CD4-positive, alpha-beta T cell treated with Interleukin-1 beta for 1 hour (primary cell): ENCODE measurements around the gene STRIP1.

Experiments used
- DNase-seq, 2 donors: peaks; one replicate each; pipeline ENCODE4 v3.0.0-alpha.2; 2020 to 2022

The STRIP1 gene

DNA sequence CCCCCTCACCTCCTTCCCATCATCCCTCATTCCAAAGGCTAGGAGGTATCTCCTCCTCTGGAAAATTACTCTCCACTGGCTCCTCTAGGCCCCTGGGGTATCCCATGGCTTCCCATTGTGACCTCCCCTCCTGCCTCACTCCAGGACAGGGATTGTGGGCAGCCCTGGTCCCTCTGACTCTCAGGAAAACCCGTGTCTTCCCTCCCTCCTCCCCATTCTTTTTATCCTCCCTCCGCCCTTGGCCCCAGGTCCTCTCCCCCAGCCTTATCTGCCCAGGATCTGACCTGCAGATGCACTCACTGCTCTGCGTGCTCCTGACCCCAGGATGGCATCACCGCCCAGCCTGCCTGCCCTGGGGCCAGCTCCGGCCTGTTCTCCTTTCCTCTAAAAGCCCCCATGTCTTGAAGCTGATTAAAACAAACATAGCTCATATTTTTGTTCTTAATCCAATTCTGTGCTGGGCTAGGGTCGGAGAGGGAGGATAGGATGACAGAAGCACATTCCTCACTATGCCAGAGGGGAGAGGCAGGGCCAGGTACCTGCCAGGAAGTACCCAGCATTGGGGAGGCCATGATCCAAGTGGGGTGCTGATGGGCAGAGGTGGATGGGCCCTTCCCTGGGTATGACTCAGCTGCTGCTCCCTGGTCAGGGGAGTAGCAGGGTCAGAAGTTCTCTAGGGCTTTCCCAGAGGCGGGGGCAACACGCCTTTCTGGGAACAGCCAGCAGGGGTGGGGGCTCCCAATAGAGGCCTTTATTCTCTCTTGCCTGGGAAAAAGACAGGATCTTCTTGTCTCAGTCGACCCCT, 64.0 kb downstream of the STRIP1 start:
- DNase-seq: no peak

DNA sequence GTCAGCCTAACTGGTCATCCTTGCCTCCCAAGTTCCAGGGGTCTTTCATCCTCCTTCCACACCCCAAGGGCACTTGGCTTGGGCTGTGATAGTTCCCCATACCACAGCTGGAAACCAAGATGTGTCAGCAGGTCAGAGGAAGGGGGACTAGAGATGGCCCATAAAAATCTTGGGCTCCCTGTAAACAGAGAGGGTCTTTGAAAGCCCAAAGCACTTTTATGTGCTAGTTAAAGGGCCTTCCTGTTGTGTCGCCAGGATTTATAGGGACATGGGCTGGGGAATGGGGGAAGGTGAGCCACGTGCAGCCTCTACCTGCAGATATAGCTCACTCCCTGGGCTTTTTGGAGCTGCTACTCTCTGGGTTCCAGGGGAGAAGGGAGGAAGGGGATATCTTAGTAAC, 65.9 kb downstream of the STRIP1 start:
- DNase-seq: no peak

DNA sequence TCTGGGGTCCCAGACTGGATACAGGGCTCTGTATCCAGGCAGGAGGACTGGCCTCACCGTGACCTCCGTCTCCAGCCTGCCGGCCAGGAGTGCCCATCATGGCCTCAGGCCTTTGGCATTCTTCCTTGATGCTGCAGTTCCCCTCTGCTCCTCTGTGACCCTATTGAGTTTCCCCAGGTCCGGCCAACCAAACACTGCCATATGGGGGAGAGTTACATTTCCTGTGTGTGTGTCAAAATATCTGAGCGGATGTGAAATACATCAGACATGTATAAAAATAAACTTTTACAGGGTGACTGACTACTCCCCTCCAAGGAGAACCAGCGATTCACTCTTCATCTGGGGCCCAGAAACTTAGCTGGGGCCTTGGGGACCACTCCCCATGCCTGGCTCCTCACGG, 67.7 kb downstream of the STRIP1 start:
- DNase-seq: no peak
